GM13976 (cell line): Measurements from ENCODE around the gene PRIMPOL.

Source experiments
- DNase-seq: peaks from one replicate; pipeline ENCODE4 v3.0.0; 2012; ENCODE audit warnings: low spot score
- CTCF ChIP-seq: IDR thresholded peaks from 2 replicates; pipeline ENCODE4 v1.5.1; 2012; ENCODE audit warnings: borderline replicate concordance, mild to moderate bottlenecking; ENCODE audit not compliant: insufficient read depth; ENCODE audit errors: extremely low read depth, missing control alignments, control extremely low read depth
- in situ Hi-C: fragments of 300-500 bp; cut with MboI; formaldehyde crosslinking; loops from one replicate; pipeline ENCODE4 v1.12.0; 2022; ENCODE audit warnings: low sequenced_read_pairs, mixed read lengths, inconsistent platforms; ENCODE audit not compliant: unreplicated experiment

PRIMPOL gene

GRCh38 chr4:184660978-184661377 lies 11.4 kb downstream of the PRIMPOL start:
- in situ Hi-C loops: no loop called here
- no peak for DNase-seq
- TF ChIP-seq CTCF: no peak

- no peak for DNase-seq
- no peak for TF ChIP-seq CTCF
- in situ Hi-C loops: no loop called here
These were observed 12.7 kb downstream of the PRIMPOL start for GRCh38 chr4:184662236-184662635.

- in situ Hi-C loops: no loop called here
- no peak for DNase-seq
- TF ChIP-seq CTCF: no peak
These were observed 15.1 kb downstream of the PRIMPOL start for GRCh38 chr4:184664445-184665210.

GRCh38 chr4:184666670-184667069 lies 17.1 kb downstream of the PRIMPOL start:
- no peak for TF ChIP-seq CTCF
- in situ Hi-C loops: no loop called here
- DNase-seq: no peak

GRCh38 chr4:184668096-184668495 lies 18.6 kb downstream of the PRIMPOL start:
- in situ Hi-C loops: no loop called here
- no peak for DNase-seq
- no peak for TF ChIP-seq CTCF

GRCh38 chr4:184668511-184669114 lies 19.1 kb downstream of the PRIMPOL start:
- TF ChIP-seq CTCF: no peak
- DNase-seq: no peak
- in situ Hi-C loops: no loop called here
